Gastrocnemius medialis (tissue), 4 donors: ENCODE data around the gene SNX18. TPM values are rescaled to one million over a fixed set of nuclear protein-coding genes. Genes with fewer than 3 reads are reported as not detected.

Experiments used
- ATAC-seq, 2 donors: fragments of 150-250 bp; one replicate each; pipeline ENCODE4 v1.9.1; 2016
- DNase-seq, 2 donors: peaks; one replicate each; pipeline ENCODE4 v3.0.0-alpha.2; 2019
- H3K27ac ChIP-seq, 4 donors: fragments of 200-600 bp; sonication (generic); 1 replicate in 1 of 4; 2 replicates in 3 of 4; pipeline ENCODE4 v1.5.1; 2016 to 2018; ENCODE audit warnings: mild to moderate bottlenecking in 2 of 4, moderate library complexity in 1 of 4
- H3K27me3 ChIP-seq, 3 donors: fragments of 200-600 bp; sonication (generic) in 2 of 3; 1 replicate in 1 of 3; 2 replicates in 2 of 3; pipeline versions ENCODE4 v1.5.1 to v1.6.0; 2016 to 2019; ENCODE audit warnings: mild to moderate bottlenecking in 1 of 3, moderate library complexity in 1 of 3
- H3K36me3 ChIP-seq, 2 donors: fragments of 200-600 bp; sonication (generic) in 1 of 2; one replicate each; pipeline ENCODE4 v1.5.1; 2017 to 2018
- H3K4me1 ChIP-seq, 2 donors: fragments of 200-600 bp; sonication (generic) in 1 of 2; one replicate each; pipeline ENCODE4 v1.5.1; 2016 to 2017; ENCODE audit warnings: mild to moderate bottlenecking in 2 of 2
- H3K4me3 ChIP-seq, 4 donors: fragments of 200-600 bp; sonication (generic) in 3 of 4; 1 replicate in 1 of 4; 2 replicates in 3 of 4; pipeline ENCODE4 v1.5.1; 2016 to 2019; ENCODE audit warnings: mild to moderate bottlenecking in 2 of 4
- H3K9me3 ChIP-seq, 3 donors: fragments of 200-600 bp; sonication (generic) in 2 of 3; 1 replicate in 1 of 3; 2 replicates in 2 of 3; pipeline ENCODE4 v1.5.1; 2016 to 2019
- POLR2A ChIP-seq, 2 donors: fragments of 450-650 bp; IDR thresholded peaks; one replicate each; pipeline ENCODE4 v1.6.1; 2017; ENCODE audit warnings: antibody characterized with exemption in 2 of 2, mild to moderate bottlenecking in 2 of 2, moderate library complexity in 2 of 2
- in situ Hi-C, 4 donors: fragments of 200-750 bp; cut with MboI; loops; one replicate each; pipeline versions ENCODE4 v1.15.0 to v1.8.0; 2017; ENCODE audit warnings: low sequenced_read_pairs in 4 of 4
- intact Hi-C: fragments of 100-400 bp; cut with DNase I; formaldehyde crosslinking; loops from one replicate; pipeline ENCODE4 v1.15.1; 2023; ENCODE audit warnings: low total_unique reads
- total RNA-seq, 4 donors: library from RNA; depleted of rRNA; stranded (reverse); fragments of >200 nt; gene quantifications; one replicate each; pipeline versions ENCODE4 v1.1.0 to v1.2.3, GENCODE V29; 2016
- TF ChIP-seq, protein P1 (sequence below), 5 experiments: fragments of 450-650 bp in 3 of 5; fragments of 200-600 bp in 2 of 5; sonication (generic) in 2 of 5; IDR thresholded peaks in 4 of 5; conservative IDR thresholded peaks in 1 of 5; 1 replicate in 4 of 5; 2 replicates in 1 of 5; pipeline ENCODE4 v1.5.1; 2016 to 2019; ENCODE audit warnings: antibody characterized with exemption in 5 of 5, mild to moderate bottlenecking in 3 of 5, moderate library complexity in 3 of 5

SNX18 gene
- total RNA-seq, 4 donors from 2014 or later, result 16.3 to 18.5 (median 18.0) TPM

GRCh38 chr5:54548565-54548964, 31.0 kb downstream of the SNX18 start:
- ATAC-seq, result no peak
- intact Hi-C loops (loop anchor here (2.0 kb wide), 1 partner anchor 32 kb away; the partner anchor contains the start of gene SNX18), in situ Hi-C loops (loop anchor here in 1 of 4 donors (25.0 kb wide), 1 partner anchor 614 kb away; the partner anchor contains the start of genes CDC20B and GPX8)
- no peak overlapping the region for H3K4me3 ChIP-seq
- H3K4me1 ChIP-seq, result peaks cover 4 to 11% of the 10 kb centered on the region in 2 donors
- no peaks in the 10 kb centered on the region for H3K27me3 ChIP-seq
- H3K27ac ChIP-seq, result peak overlapping the region in 1 of 4 donors; percentile 40
- DNase-seq, result no peak
- H3K36me3 ChIP-seq, result no peaks in the 10 kb centered on the region
- TF ChIP-seq POLR2A (IDR thresholded peaks at IDR 0.05), result no peak
- TF ChIP-seq, protein P1, sequence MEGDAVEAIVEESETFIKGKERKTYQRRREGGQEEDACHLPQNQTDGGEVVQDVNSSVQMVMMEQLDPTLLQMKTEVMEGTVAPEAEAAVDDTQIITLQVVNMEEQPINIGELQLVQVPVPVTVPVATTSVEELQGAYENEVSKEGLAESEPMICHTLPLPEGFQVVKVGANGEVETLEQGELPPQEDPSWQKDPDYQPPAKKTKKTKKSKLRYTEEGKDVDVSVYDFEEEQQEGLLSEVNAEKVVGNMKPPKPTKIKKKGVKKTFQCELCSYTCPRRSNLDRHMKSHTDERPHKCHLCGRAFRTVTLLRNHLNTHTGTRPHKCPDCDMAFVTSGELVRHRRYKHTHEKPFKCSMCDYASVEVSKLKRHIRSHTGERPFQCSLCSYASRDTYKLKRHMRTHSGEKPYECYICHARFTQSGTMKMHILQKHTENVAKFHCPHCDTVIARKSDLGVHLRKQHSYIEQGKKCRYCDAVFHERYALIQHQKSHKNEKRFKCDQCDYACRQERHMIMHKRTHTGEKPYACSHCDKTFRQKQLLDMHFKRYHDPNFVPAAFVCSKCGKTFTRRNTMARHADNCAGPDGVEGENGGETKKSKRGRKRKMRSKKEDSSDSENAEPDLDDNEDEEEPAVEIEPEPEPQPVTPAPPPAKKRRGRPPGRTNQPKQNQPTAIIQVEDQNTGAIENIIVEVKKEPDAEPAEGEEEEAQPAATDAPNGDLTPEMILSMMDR (IDR thresholded peaks at IDR 0.05 in 4 of 5, conservative IDR thresholded peaks at IDR 0.05 in 1 of 5), result no peak
- no peaks in the 10 kb centered on the region for H3K9me3 ChIP-seq

- Histone ChIP-seq H3K27ac (no peak overlapping the region), H3K9me3 (no peaks in the 10 kb centered on the region), H3K4me1 (peaks cover 4 to 11% of the 10 kb centered on the region in 2 donors), H3K4me3 (no peak overlapping the region), H3K36me3 (no peaks in the 10 kb centered on the region), H3K27me3 (no peaks in the 10 kb centered on the region)
- in situ Hi-C loops, result no loop called here
- TF ChIP-seq, protein P1 (IDR thresholded peaks at IDR 0.05 in 4 of 5, conservative IDR thresholded peaks at IDR 0.05 in 1 of 5), result no peak
- no peak for TF ChIP-seq POLR2A (IDR thresholded peaks at IDR 0.05)
- intact Hi-C loops, result no loop called here
- DNase-seq, result no peak
- ATAC-seq, result no peak
Measured at GRCh38 chr5:54551292-54551691, 33.7 kb downstream of the SNX18 start.

DNA sequence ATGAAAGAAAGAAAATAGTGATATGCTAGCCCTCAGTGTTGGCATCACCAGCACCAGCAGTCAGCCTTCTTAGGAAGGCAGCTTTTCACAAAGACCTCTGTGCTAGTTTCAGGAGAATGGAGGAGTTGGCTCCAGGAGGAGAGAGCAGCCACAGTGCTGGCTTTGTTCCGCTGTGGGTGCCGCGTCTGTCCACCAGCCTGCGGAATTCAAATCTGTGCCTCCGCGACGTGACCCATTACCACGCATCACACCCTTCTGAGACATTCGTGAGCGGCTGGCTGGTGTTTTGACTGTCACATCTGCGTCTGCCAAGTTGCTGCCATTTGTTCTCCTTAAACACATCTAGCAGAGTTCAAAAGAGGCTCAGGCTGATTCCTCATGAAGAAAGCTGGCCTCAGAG, 34.4 kb downstream of the SNX18 start:
- no peak for TF ChIP-seq POLR2A (IDR thresholded peaks at IDR 0.05)
- TF ChIP-seq, protein P1 (IDR thresholded peaks at IDR 0.05 in 4 of 5, conservative IDR thresholded peaks at IDR 0.05 in 1 of 5), result no peak
- in situ Hi-C loops, result no loop called here
- H3K4me1 ChIP-seq, result peaks cover 4 to 11% of the 10 kb centered on the region in 2 donors
- DNase-seq, result no peak
- intact Hi-C loops, result no loop called here
- H3K4me3 ChIP-seq, result no peak overlapping the region
- no peaks in the 10 kb centered on the region for H3K36me3 ChIP-seq
- no peaks in the 10 kb centered on the region for H3K27me3 ChIP-seq
- H3K9me3 ChIP-seq, result no peaks in the 10 kb centered on the region
- no peak for ATAC-seq
- H3K27ac ChIP-seq, result no peak overlapping the region

DNA sequence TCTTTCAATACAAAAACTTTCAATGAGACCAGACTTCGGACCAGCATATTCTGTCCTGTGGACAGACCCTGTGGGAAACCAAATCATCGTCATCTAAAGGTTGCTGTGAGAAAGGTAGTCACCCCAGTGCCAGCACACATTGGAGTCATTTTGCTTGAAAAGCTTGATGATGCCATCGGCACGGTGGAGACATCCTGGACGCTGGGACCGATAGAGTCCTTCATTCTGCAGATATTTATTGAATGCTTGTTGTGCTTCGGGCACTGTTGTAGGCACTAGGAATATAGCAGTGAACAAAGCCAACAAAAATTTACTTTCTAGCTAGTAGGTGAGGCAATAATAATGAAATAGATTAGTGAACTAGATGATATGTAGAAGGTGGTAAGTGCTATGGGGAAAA, 34.9 kb downstream of the SNX18 start:
- no peak for ATAC-seq

More for the DNA sequence above, 34.9 kb downstream of the SNX18 start:
- intact Hi-C loops (no loop called here), in situ Hi-C loops (no loop called here)
- Histone ChIP-seq H3K27ac (no peak overlapping the region), H3K4me1 (peaks cover 4 to 11% of the 10 kb centered on the region in 2 donors), H3K9me3 (no peaks in the 10 kb centered on the region), H3K36me3 (no peaks in the 10 kb centered on the region), H3K27me3 (no peaks in the 10 kb centered on the region), H3K4me3 (no peak overlapping the region)
- TF ChIP-seq, protein P1 (IDR thresholded peaks at IDR 0.05 in 4 of 5, conservative IDR thresholded peaks at IDR 0.05 in 1 of 5), result no peak
- TF ChIP-seq POLR2A (IDR thresholded peaks at IDR 0.05), result no peak
- DNase-seq, result no peak
